ENCODE data around the gene PRRT1. TPM values are rescaled to one million over a fixed set of nuclear protein-coding genes. Genes with fewer than 3 reads are reported as not detected.

Gene PRRT1
- total and polyA plus RNA-seq, 12 donors = 0.17 to 2.9 (median 0.69) TPM

- peaks cover 0 to 57% (median 8%) of the 10 kb centered on the region in 7 donors for H3K27me3 ChIP-seq
- TF ChIP-seq CTCF (IDR thresholded peaks at IDR 0.05) = peak in 5 of 9 donors; percentile 15 to 42 (median 30)
- peaks cover 6 to 48% (median 30%) of the 10 kb centered on the region in 9 donors for H3K4me1 ChIP-seq
- intact Hi-C loops (cut with DNase I) = loop anchor here in 5 of 10 donors (1.0 to 5.0 kb wide), 4 partner anchors 22 to 37 kb away; partner anchors contain the start of genes AGPAT1 (in 2 of the 5) and FKBPL (in 1 of the 5)
- H3K36me3 ChIP-seq = peaks cover 0 to 37% (median 21%) of the 10 kb centered on the region in 9 donors
- WGBS, 2 donors = 1% methylated on average over 52 of the region's 52 CpGs
- H3K4me3 ChIP-seq = peak within 1 kb of the TSS; percentile 58 to 91 (median 80)
- peak; percentile 90 to 95 for DNase-seq
- H3K9me3 ChIP-seq = no peaks in the 10 kb centered on the region
- ATAC-seq = peak; percentile 90 to 96 (median 94)
- peak within 1 kb of the TSS; percentile 60 to 96 (median 91) for H3K27ac ChIP-seq
These were observed 2.1 kb upstream of the PRRT1 start, which contains the start of gene PPT2 for GRCh38 chr6:32153564-32154513. PPT2 (plus strand) TSS chr6:32154141; CDS start chr6:32154595, 454 bp downstream.

GRCh38 chr6:32152769-32153563 is 1.2 kb upstream of the PRRT1 start:
- no peak for TF ChIP-seq CTCF (IDR thresholded peaks at IDR 0.05)
- Histone ChIP-seq H3K4me1 (peaks cover 6 to 48% (median 30%) of the 10 kb centered on the region in 9 donors), H3K27me3 (peaks cover 0 to 66% (median 8%) of the 10 kb centered on the region in 7 donors), H3K36me3 (peaks cover 0 to 33% (median 12%) of the 10 kb centered on the region in 9 donors), H3K4me3 (peak overlapping the region; percentile 58 to 91 (median 80)), H3K27ac (peak overlapping the region in 9 of 10 donors; percentile 83 to 96 (median 92)), H3K9me3 (no peaks in the 10 kb centered on the region)
- DNase-seq (peak in 1 of 2 donors; percentile 42), ATAC-seq (peak; percentile 12 to 43 (median 30))
- 28 to 32% methylated on average over 35 of the region's 35 CpGs for WGBS, 2 donors
- intact Hi-C loops (cut with DNase I) = loop anchor here in 3 of 10 donors (1.0 to 5.0 kb wide), 2 partner anchors 23 to 36 kb away; partner anchors contain the start of gene FKBPL (in 1 of the 3)

- H3K27ac ChIP-seq = peak overlapping the region in 2 of 10 donors; percentile 83 to 92
- peaks cover 6 to 47% (median 30%) of the 10 kb centered on the region in 9 donors for H3K4me1 ChIP-seq
- no peaks in the 10 kb centered on the region for H3K9me3 ChIP-seq
- TF ChIP-seq CTCF (IDR thresholded peaks at IDR 0.05) = no peak
- DNase-seq = no peak
- peak overlapping the region in 9 of 10 donors; percentile 22 to 84 (median 80) for H3K4me3 ChIP-seq
- no peak for ATAC-seq
- WGBS, 2 donors = 41 to 46% methylated on average over 8 of the region's 8 CpGs
- H3K36me3 ChIP-seq = peaks cover 0 to 16% (median 3%) of the 10 kb centered on the region in 9 donors
- H3K27me3 ChIP-seq = peaks cover 0 to 81% (median 8%) of the 10 kb centered on the region in 7 donors
- intact Hi-C loops (cut with DNase I) = loop anchor here in 2 of 10 donors (5.0 kb wide), 1 partner anchor 34 kb away; no protein-coding TSS in a partner anchor
These were observed 417 bp downstream of the PRRT1 start for GRCh38 chr6:32151181-32151862.
